Epithelial cell of proximal tubule (primary cell): ENCODE measurements around the gene EYA4. TPM values are rescaled to one million over a fixed set of nuclear protein-coding genes. Genes with fewer than 3 reads are reported as not detected.

ENCODE experiments used
- DNase-seq: peaks from one replicate; pipeline ENCODE4 v3.0.0-alpha.2; 2011; ENCODE audit warnings: low read depth
- H3K4me3 ChIP-seq: 2 replicates; pipeline ENCODE4 v1.5.1; 2011; ENCODE audit warnings: low read depth, mild to moderate bottlenecking, low read length
- CTCF ChIP-seq: conservative IDR thresholded peaks from 2 replicates; pipeline ENCODE4 v1.5.1; 2012; ENCODE audit warnings: low read depth, mild to moderate bottlenecking, low read length
- total RNA-seq: library from RNA; depleted of rRNA; stranded (reverse); fragments of >200 nt; gene quantifications from 2 replicates; pipeline ENCODE4 v1.2.3, GENCODE V29; 2015

Gene EYA4
- total RNA-seq, 1 donor from 2014 or later = not detected

DNA sequence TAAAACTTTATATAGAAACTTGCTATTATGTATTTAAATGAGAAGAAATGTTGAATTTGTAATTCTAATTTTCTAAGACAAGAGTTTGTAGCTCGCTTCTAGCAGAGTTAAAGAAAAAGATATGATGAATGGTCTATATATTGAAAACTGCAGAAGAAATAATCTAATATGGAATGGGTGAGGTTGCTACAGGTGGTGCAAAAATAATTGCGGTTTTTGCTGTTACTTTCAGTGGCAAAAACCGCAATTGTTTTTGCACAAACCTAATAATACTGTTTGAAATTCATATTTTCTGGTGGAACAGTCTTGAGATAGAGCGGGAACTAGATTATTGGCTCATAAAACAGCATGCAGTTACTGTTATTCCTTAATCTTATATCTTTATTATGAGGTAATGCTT is 23.9 kb downstream of the EYA4 start:
- TF ChIP-seq CTCF = no peak
- no peak for DNase-seq
- H3K4me3 ChIP-seq = no peak overlapping the region

DNA sequence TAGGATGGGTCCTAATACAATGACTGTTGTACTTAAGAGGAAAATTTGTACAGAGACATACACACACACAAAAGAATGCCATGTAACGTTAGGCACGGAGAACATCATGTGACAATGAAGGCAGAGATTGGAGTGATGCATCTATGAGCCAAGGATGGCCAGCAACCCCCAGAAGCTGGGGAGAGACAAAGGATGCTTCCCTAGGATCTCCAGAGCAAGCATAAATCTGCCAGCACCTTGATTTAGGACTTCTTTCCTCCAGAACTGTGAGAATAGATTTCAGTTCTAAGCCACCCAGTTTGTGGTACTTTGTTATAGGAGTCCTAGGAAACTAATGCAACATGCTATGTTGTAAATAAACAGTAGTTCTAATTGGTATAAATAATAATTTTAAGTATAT is 25.0 kb downstream of the EYA4 start:
- no peak overlapping the region for H3K4me3 ChIP-seq
- no peak for TF ChIP-seq CTCF
- no peak for DNase-seq

- no peak for TF ChIP-seq CTCF
- no peak for DNase-seq
- no peak overlapping the region for H3K4me3 ChIP-seq
Measured at GRCh38 chr6:133268621-133269020, 27.5 kb downstream of the EYA4 start.

DNA sequence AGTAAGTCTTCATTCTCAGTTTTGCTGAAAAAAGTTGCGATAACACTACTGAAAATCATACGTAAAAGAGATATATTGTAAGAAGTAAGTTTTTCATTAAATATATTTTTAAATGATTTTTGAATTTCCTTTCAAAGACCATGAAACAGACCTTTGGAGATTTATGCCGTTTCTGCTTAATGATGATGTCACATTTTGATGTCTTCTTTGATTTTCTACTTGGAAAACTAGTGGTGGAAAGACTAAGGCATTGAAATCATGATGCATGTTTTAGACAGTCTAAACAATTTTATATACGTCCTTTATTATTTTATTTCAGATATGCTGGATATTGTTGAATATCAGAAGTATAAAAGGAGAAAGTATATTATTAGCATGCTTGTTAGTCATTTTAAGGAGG is 33.7 kb downstream of the EYA4 start:
- no peak for TF ChIP-seq CTCF
- no peak for DNase-seq
- H3K4me3 ChIP-seq = no peak overlapping the region

DNA sequence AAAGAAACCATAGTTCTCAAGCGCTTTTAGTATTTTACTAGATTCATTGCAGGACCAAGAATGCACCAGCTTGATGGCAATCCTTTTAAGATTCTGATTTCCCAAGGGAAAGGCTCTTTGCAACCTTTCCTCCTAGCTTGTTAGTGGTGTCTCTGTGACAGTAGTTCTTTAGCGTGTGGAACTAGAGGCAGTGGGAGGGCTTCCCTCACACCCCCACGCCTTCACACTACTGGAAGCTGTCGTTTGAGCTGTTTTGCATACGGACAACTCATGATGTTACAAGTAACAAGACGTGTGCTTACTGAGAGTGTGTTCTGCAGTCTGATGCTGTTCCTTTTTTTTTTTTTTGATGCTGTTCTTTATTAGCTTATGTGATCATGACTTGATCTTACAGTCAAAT is 34.1 kb downstream of the EYA4 start:
- no peak for TF ChIP-seq CTCF
- DNase-seq = no peak

DNA sequence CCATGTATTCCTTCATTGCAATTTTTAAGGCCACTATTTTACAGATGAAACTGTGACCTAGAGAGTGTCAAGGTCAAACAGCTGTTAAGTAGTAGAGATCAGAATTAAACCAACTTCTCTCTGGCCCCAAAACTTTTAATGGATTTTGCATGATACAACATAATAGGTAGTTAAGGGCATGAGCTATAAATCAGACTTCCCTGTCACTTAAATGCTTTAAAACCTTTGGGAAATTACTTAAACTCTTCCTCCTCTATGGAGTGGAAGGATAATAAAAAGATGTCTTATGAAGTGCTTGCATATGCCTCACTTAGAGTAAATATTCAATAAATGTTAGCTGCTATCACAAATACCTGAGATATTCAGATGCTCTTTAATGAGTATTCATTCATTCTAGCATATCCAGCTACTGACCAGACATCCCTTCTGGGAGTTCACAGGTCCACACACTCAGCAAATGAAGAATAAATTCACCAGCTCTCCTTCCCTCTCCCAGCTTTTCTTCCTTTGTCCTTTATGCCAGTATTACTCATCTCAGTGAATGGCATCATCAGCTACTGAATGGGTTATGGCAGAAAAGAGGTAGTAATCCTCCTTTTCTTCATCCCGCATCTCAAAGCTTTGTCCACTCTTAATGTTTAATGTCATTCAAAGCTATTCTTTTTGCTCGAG is 36.2 kb downstream of the EYA4 start:
- TF ChIP-seq CTCF = no peak
- H3K4me3 ChIP-seq = no peak overlapping the region
- no peak for DNase-seq

More for the DNA sequence above, 34.1 kb downstream of the EYA4 start:
- no peak overlapping the region for H3K4me3 ChIP-seq

- DNase-seq = no peak
- no peak overlapping the region for H3K4me3 ChIP-seq
- no peak for TF ChIP-seq CTCF
Measured at GRCh38 chr6:133277900-133278545, 36.9 kb downstream of the EYA4 start.
